Mucosa of rectum (tissue), 2 donors: ENCODE measurements around the gene KNDC1.
"Not testable (repeated sequence)": the region's sequence is repeated elsewhere in the genome, so short reads cannot be mapped to it uniquely, and the experiment has no call there.

ENCODE experiments used
- H3K27ac ChIP-seq, 2 donors: one replicate each; pipeline ENCODE4 v1.7.0; 2013; ENCODE audit warnings: inconsistent platforms in 2 of 2, low read depth in 2 of 2, low read length in 2 of 2
- H3K27me3 ChIP-seq, 2 donors: one replicate each; pipeline ENCODE4 v1.7.0; 2013; ENCODE audit warnings: low read length in 2 of 2; ENCODE audit not compliant: control insufficient read depth in 2 of 2, insufficient read depth in 2 of 2
- H3K36me3 ChIP-seq, 2 donors: one replicate each; pipeline ENCODE4 v1.7.0; 2013; ENCODE audit warnings: low read length in 2 of 2; ENCODE audit not compliant: control insufficient read depth in 2 of 2, insufficient read depth in 2 of 2
- H3K4me1 ChIP-seq, 2 donors: one replicate each; pipeline ENCODE4 v1.7.0; 2013; ENCODE audit warnings: low read length in 2 of 2, mild to moderate bottlenecking in 1 of 2; ENCODE audit not compliant: control insufficient read depth in 2 of 2, insufficient read depth in 2 of 2
- H3K4me3 ChIP-seq, 2 donors: one replicate each; pipeline ENCODE4 v1.7.0; 2013; ENCODE audit warnings: low read length in 2 of 2
- H3K9ac ChIP-seq, 2 donors: one replicate each; pipeline ENCODE4 v1.7.0; 2013; ENCODE audit warnings: low read length in 2 of 2, low read depth in 1 of 2, mild to moderate bottlenecking in 1 of 2
- H3K9me3 ChIP-seq, 2 donors: one replicate each; pipeline ENCODE4 v1.7.0; 2013; ENCODE audit warnings: low read length in 2 of 2; ENCODE audit not compliant: control insufficient read depth in 2 of 2
- donor health status: healthy.
- donor health status: Normal muscosa, but diverticular disease.

The KNDC1 gene

DNA sequence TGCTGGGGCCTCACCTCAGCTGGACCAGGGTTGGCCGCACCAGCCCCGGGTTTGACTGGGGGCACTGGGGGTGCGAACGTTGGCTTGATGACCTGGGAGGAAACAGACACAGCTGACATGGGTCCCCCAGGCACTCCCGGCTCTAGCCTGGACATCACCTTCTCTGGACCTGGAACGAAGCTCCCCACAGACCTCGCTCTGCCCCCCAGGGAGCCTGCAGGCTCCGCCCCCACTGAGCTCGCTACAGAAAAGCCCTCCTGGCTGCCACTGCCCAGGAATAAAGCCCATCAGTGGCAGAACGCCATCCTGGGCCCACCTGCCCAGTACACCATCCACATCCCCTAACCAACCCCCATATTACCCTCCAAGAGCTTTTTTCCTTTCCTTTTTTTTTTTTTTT is 103.7 kb downstream of the KNDC1 start:
- Histone ChIP-seq H3K9me3 (no peaks in the 10 kb centered on the region), H3K9ac (no peak overlapping the region), H3K4me3 (no peak overlapping the region), H3K36me3 (no peaks in the 10 kb centered on the region), H3K27me3 (no peaks in the 10 kb centered on the region), H3K4me1 (peaks cover 36 to 37% of the 10 kb centered on the region in 2 donors), H3K27ac (no peak overlapping the region)

DNA sequence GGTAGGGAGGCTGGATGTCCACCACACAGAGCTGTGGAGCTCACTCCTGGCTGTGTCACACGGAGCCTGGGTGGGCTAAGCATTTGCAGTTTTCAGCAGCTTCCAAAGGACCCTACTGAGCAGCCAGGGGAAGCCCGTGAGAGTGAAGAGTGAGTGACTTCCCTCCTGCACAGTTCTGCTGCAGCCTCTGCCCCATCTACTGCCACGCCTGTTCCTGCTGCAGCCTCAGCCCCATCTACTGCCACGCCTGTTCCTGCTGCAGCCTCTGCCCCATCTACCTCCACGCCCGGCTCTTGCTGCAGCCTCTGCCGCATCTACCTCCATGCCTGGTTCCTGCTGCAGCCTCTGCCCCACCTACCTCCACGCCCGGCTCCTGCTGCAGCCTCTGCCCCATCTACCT is 104.4 kb downstream of the KNDC1 start:
- peak overlapping the region; percentile 26 to 30 for H3K4me3 ChIP-seq

DNA sequence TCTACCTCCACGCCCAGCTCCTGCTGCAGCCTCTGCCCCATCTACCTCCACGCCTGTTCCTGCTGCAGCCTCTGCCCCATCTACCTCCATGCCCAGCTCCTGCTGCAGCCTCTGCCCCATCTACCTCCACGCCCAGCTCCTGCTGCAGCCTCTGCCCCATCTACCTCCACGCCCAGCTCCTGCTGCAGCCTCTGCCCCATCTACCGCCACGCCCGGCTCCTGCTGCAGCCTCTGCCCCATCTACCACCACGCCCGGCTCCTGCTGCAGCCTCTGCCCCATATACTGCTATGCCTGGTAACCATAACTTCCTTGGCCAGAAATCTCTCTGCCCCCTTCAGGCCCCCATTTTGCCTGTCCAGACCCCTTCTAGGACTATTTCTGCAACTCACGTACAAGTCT is 105.0 kb downstream of the KNDC1 start:
- not testable (repeated sequence) for H3K9ac ChIP-seq, H3K9me3 ChIP-seq, H3K27me3 ChIP-seq, H3K27ac ChIP-seq, H3K4me3 ChIP-seq, H3K36me3 ChIP-seq
- peaks cover 30 to 34% of the 10 kb centered on the region in 2 donors for H3K4me1 ChIP-seq

More for the DNA sequence above, 104.4 kb downstream of the KNDC1 start:
- H3K27me3 ChIP-seq = no peaks in the 10 kb centered on the region
- H3K9ac ChIP-seq = peak overlapping the region in 1 of 2 donors; percentile 32
- no peaks in the 10 kb centered on the region for H3K9me3 ChIP-seq
- no peaks in the 10 kb centered on the region for H3K36me3 ChIP-seq
- H3K4me1 ChIP-seq = peaks cover 30 to 34% of the 10 kb centered on the region in 2 donors
- H3K27ac ChIP-seq = no peak overlapping the region

- Histone ChIP-seq H3K9me3 (no peaks in the 10 kb centered on the region), H3K9ac (no peak overlapping the region)
Measured at GRCh38 chr10:133266056-133266795, 106.2 kb downstream of the KNDC1 start.

GRCh38 chr10:133267293-133267692 is 107.3 kb downstream of the KNDC1 start:
- H3K9me3 ChIP-seq = no peaks in the 10 kb centered on the region
- H3K36me3 ChIP-seq = no peaks in the 10 kb centered on the region
- no peaks in the 10 kb centered on the region for H3K27me3 ChIP-seq
- H3K9ac ChIP-seq = no peak overlapping the region
- no peak overlapping the region for H3K27ac ChIP-seq
- no peak overlapping the region for H3K4me3 ChIP-seq
- peaks cover 23 to 25% of the 10 kb centered on the region in 2 donors for H3K4me1 ChIP-seq

More at GRCh38 chr10:133266056-133266795, 106.2 kb downstream of the KNDC1 start:
- no peak overlapping the region for H3K27ac ChIP-seq
- H3K27me3 ChIP-seq = no peaks in the 10 kb centered on the region
- no peaks in the 10 kb centered on the region for H3K36me3 ChIP-seq
- H3K4me1 ChIP-seq = peaks cover 26 to 27% of the 10 kb centered on the region in 2 donors
- H3K4me3 ChIP-seq = no peak overlapping the region

DNA sequence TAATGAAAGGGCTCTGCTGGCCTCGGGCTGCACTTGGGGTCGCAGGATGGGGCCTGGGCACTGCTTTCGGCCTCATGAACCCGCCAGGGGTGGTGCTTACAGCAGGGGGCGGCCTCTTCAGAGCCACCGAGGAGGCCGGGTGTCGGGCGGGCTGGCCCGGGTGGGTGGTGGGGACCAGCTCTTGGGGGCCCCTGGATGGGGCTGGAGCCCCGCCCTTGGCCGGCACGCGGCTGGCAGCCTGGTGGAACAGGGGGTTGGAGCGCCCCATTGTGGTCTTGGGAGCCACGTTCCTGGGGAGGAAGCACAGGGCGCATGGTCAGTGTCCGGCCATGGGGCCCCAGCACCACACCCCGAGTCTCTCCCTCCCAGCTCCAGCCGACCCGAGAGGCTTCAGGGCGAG is 107.8 kb downstream of the KNDC1 start:
- H3K9ac ChIP-seq = no peak overlapping the region
- peaks cover 17 to 19% of the 10 kb centered on the region in 2 donors for H3K4me1 ChIP-seq
- H3K4me3 ChIP-seq = no peak overlapping the region
- no peaks in the 10 kb centered on the region for H3K27me3 ChIP-seq
- H3K36me3 ChIP-seq = no peaks in the 10 kb centered on the region
- H3K27ac ChIP-seq = no peak overlapping the region
- H3K9me3 ChIP-seq = no peaks in the 10 kb centered on the region

DNA sequence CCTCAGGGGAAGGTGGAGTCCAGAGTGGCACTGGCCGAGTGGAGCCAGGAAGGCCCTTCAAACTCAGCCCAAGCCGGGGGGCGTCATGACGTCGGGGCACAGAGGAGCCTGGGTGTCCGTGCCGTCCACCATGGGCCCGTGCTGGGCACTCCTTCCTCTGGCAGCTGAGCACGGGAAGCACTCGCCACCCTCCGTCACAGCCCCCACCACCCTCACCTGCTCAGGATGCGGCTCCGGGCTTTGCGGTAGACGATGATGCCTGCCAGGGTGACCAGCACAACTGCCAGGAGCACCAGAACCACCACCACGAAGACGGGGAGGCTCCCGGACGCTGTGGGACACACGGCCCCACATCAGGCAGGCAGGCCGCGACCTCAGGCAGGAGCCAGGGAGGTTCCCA is 108.5 kb downstream of the KNDC1 start:
- no peak overlapping the region for H3K9ac ChIP-seq

GRCh38 chr10:133269367-133269766 is 109.3 kb downstream of the KNDC1 start:
- H3K27ac ChIP-seq = no peak overlapping the region
- H3K4me3 ChIP-seq = no peak overlapping the region
- no peak overlapping the region for H3K9ac ChIP-seq
- no peaks in the 10 kb centered on the region for H3K27me3 ChIP-seq
- peaks cover 4 to 6% of the 10 kb centered on the region in 2 donors for H3K4me1 ChIP-seq
- no peaks in the 10 kb centered on the region for H3K9me3 ChIP-seq
- no peaks in the 10 kb centered on the region for H3K36me3 ChIP-seq

More for the DNA sequence above, 108.5 kb downstream of the KNDC1 start:
- no peaks in the 10 kb centered on the region for H3K9me3 ChIP-seq
- H3K36me3 ChIP-seq = no peaks in the 10 kb centered on the region
- no peak overlapping the region for H3K4me3 ChIP-seq
- H3K27me3 ChIP-seq = no peaks in the 10 kb centered on the region
- no peak overlapping the region for H3K27ac ChIP-seq
- peaks cover 10 to 12% of the 10 kb centered on the region in 2 donors for H3K4me1 ChIP-seq

DNA sequence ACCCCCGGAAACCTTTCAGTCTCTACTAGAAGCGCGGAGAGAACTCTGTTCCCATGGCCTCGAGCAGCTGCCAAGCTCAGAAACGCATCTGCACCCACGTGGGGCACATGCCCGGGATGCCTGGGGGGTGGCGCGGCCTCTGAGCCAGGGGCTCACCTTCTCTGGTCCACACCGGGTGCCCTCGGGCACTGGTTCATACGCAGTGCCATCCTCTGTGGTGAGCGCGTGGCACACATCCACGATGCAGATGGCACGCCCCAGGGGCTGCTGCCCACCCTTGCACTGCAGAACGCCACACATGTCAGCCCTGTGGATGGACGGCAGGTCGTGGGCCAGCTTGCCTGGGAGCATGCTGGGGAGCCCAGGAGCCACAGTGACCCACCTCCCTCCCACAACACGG is 110.2 kb downstream of the KNDC1 start:
- H3K9ac ChIP-seq = no peak overlapping the region
- no peaks in the 10 kb centered on the region for H3K36me3 ChIP-seq

GRCh38 chr10:133270773-133271297 is 110.8 kb downstream of the KNDC1 start:
- Histone ChIP-seq H3K9me3 (no peaks in the 10 kb centered on the region), H3K4me3 (no peak overlapping the region), H3K27me3 (peaks cover 0 to 10% of the 10 kb centered on the region in 2 donors), H3K9ac (no peak overlapping the region), H3K27ac (no peak overlapping the region), H3K4me1 (peaks cover 0 to 3% of the 10 kb centered on the region in 2 donors), H3K36me3 (no peaks in the 10 kb centered on the region)

More for the DNA sequence above, 110.2 kb downstream of the KNDC1 start:
- Histone ChIP-seq H3K4me1 (peaks cover under 1 to 1% of the 10 kb centered on the region in 2 donors), H3K27ac (no peak overlapping the region), H3K9me3 (no peaks in the 10 kb centered on the region), H3K4me3 (no peak overlapping the region), H3K27me3 (peaks cover 0 to 5% of the 10 kb centered on the region in 2 donors)
